GM19324 (cell line): Measurements from ENCODE around the gene SYNPO2L.

Experiments
- ATAC-seq: cut with Tn5 transposase; IDR thresholded peaks from one replicate; pipeline ENCODE4 v1.9.1; 2021; ENCODE audit warnings: mild to moderate bottlenecking, moderate library complexity; ENCODE audit not compliant: unreplicated experiment, low FRiP score

SYNPO2L gene

GRCh38 chr10:73650537-73651331, 5.1 kb downstream of the SYNPO2L start:
- no peak for ATAC-seq

GRCh38 chr10:73649876-73650536, 5.8 kb downstream of the SYNPO2L start:
- no peak for ATAC-seq

GRCh38 chr10:73648975-73649829, 6.6 kb downstream of the SYNPO2L start:
- ATAC-seq = no peak

GRCh38 chr10:73647875-73648651, 7.8 kb downstream of the SYNPO2L start:
- ATAC-seq = no peak

GRCh38 chr10:73647211-73647874, 8.5 kb downstream of the SYNPO2L start:
- ATAC-seq = no peak

- no peak for ATAC-seq
Observed at GRCh38 chr10:73646598-73647041, 9.2 kb downstream of the SYNPO2L start.

- no peak for ATAC-seq
Observed at GRCh38 chr10:73645251-73645650, 10.6 kb downstream of the SYNPO2L start.

- ATAC-seq = no peak
Observed at GRCh38 chr10:73644767-73645166, 11.1 kb downstream of the SYNPO2L start.

GRCh38 chr10:73644015-73644743, 11.7 kb downstream of the SYNPO2L start:
- ATAC-seq = no peak

- no peak for ATAC-seq
Observed at GRCh38 chr10:73643362-73643761, 12.5 kb downstream of the SYNPO2L start.

GRCh38 chr10:73641328-73642060, 14.3 kb downstream of the SYNPO2L start, which contains the start of gene MYOZ1:
Gene MYOZ1 (minus strand): TSS chr10:73641474. CDS start chr10:73640017, 1,457 bp downstream.
- no peak for ATAC-seq

GRCh38 chr10:73639286-73639685, 16.5 kb downstream of the SYNPO2L start:
- ATAC-seq = no peak

- ATAC-seq = no peak
Observed at GRCh38 chr10:73635781-73636180, 20.0 kb downstream of the SYNPO2L start.

GRCh38 chr10:73634421-73634820, 21.4 kb downstream of the SYNPO2L start:
- ATAC-seq = no peak

GRCh38 chr10:73629165-73629564, 26.7 kb downstream of the SYNPO2L start:
- ATAC-seq = no peak

- no peak for ATAC-seq
Observed at GRCh38 chr10:73628405-73628804, 27.4 kb downstream of the SYNPO2L start.

- no peak for ATAC-seq
Observed at GRCh38 chr10:73627300-73627699, 28.5 kb downstream of the SYNPO2L start.
